Hepatocyte (in vitro differentiated cells): Measurements from ENCODE around the gene PI4KA. TPM values are rescaled to one million over a fixed set of nuclear protein-coding genes. Genes with fewer than 3 reads are reported as not detected.

Experiments used
- DNase-seq: peaks from one replicate; pipeline ENCODE4 v3.0.0-alpha.2; 2016; ENCODE audit warnings: low spot score
- H2AFZ ChIP-seq: fragments of 200-600 bp; sonication (generic); 2 replicates; pipeline ENCODE4 v1.6.0; 2016; ENCODE audit warnings: antibody characterized with exemption, mild to moderate bottlenecking
- H3K27ac ChIP-seq: fragments of 200-600 bp; sonication (generic); 2 replicates; pipeline ENCODE4 v1.5.1; 2016; ENCODE audit warnings: mild to moderate bottlenecking
- H3K27me3 ChIP-seq: fragments of 200-600 bp; sonication (generic); 2 replicates; pipeline ENCODE4 v1.6.1; 2016
- H3K36me3 ChIP-seq: fragments of 200-600 bp; sonication (generic); replicated peaks from 2 replicates; pipeline ENCODE4 v1.5.1; 2016; ENCODE audit warnings: low read depth; ENCODE audit not compliant: insufficient read depth
- H3K4me1 ChIP-seq: fragments of 200-600 bp; sonication (generic); 2 replicates; pipeline ENCODE4 v1.5.1; 2016; ENCODE audit warnings: mild to moderate bottlenecking, moderate library complexity; ENCODE audit not compliant: insufficient read depth
- H3K4me2 ChIP-seq: fragments of 200-600 bp; sonication (generic); 2 replicates; pipeline ENCODE4 v1.6.0; 2016
- H3K4me3 ChIP-seq: fragments of 200-600 bp; sonication (generic); 2 replicates; pipeline ENCODE4 v1.5.1; 2016; ENCODE audit warnings: mild to moderate bottlenecking
- H3K79me2 ChIP-seq: fragments of 200-600 bp; sonication (generic); 2 replicates; pipeline ENCODE4 v1.6.0; 2017; ENCODE audit warnings: mild to moderate bottlenecking
- H3K9me2 ChIP-seq: fragments of 200-600 bp; sonication (generic); replicated peaks from 2 replicates; pipeline ENCODE4 v1.6.0; 2017; ENCODE audit warnings: mild to moderate bottlenecking; ENCODE audit not compliant: insufficient read depth
- H3K9me3 ChIP-seq: fragments of 200-600 bp; sonication (generic); 2 replicates; pipeline ENCODE4 v1.5.1; 2016; ENCODE audit warnings: low read depth, mild to moderate bottlenecking
- H4K20me1 ChIP-seq: fragments of 200-600 bp; sonication (generic); 2 replicates; pipeline ENCODE4 v1.6.0; 2016; ENCODE audit warnings: mild to moderate bottlenecking; ENCODE audit not compliant: insufficient read depth, poor library complexity, severe bottlenecking
- CTCF ChIP-seq: fragments of 200-600 bp; sonication (generic); IDR thresholded peaks from 2 replicates; pipeline ENCODE4 v1.5.1; 2016; ENCODE audit warnings: antibody characterized with exemption, mild to moderate bottlenecking; ENCODE audit not compliant: poor library complexity
- EZH2 ChIP-seq: fragments of 200-600 bp; sonication (generic); IDR thresholded peaks from 2 replicates; pipeline ENCODE4 v1.6.1; 2016; ENCODE audit warnings: antibody characterized with exemption, mild to moderate bottlenecking, borderline replicate concordance
- EZH2phosphoT487 ChIP-seq: fragments of 200-600 bp; sonication (generic); IDR thresholded peaks from one replicate; pipeline ENCODE4 v1.6.1; 2018; ENCODE audit warnings: antibody characterized with exemption, mild to moderate bottlenecking, low read depth, moderate library complexity; ENCODE audit not compliant: unreplicated experiment, severe bottlenecking
- WGBS: methylation state at CpG from one replicate; pipeline ENCODE4 v1.1.6; 2016; ENCODE audit warnings: low lambda C conversion rate; ENCODE audit errors: missing lambda C conversion rate; 5-methylcytosine and 5-hydroxymethylcytosine counted together
- polyA plus RNA-seq: library from polyadenylated mRNA; unstranded; fragments of >200 nt; fragmentation: Nextera tagmentation; extraction: Ambion mirVana; gene quantifications from 2 replicates; pipeline ENCODE4 v1.2.1, GENCODE V29; 2016
- total RNA-seq: library from RNA; depleted of rRNA; stranded (reverse); fragments of >200 nt; gene quantifications from 2 replicates; pipeline ENCODE4 v1.2.3, GENCODE V29; 2014

Gene PI4KA
- total and polyA plus RNA-seq, 2 experiments from 2014 or later = 59.1 to 75.7 TPM

GRCh38 chr22:20763630-20764470, 94.8 kb downstream of the PI4KA start:
- Histone ChIP-seq H3K4me2 (no peak overlapping the region), H3K27ac (no peak overlapping the region), H3K9me2 (no peaks in the 10 kb centered on the region), H3K36me3 (peaks cover 3% of the 10 kb centered on the region), H4K20me1 (no peaks in the 10 kb centered on the region), H3K27me3 (no peaks in the 10 kb centered on the region), H3K4me1 (no peaks in the 10 kb centered on the region), H2AFZ (no peak overlapping the region), H3K9me3 (no peaks in the 10 kb centered on the region), H3K4me3 (no peak overlapping the region), H3K79me2 (no peaks in the 10 kb centered on the region)
- DNase-seq = no peak
- WGBS = 89% methylated on average over 13 of the region's 13 CpGs
- TF ChIP-seq EZH2 (no peak), CTCF (no peak), EZH2phosphoT487 (no peak)

GRCh38 chr22:20762233-20762796, 96.3 kb downstream of the PI4KA start:
- Histone ChIP-seq H3K9me2 (no peaks in the 10 kb centered on the region), H2AFZ (no peak overlapping the region), H3K4me3 (no peak overlapping the region), H3K27me3 (no peaks in the 10 kb centered on the region), H3K9me3 (no peaks in the 10 kb centered on the region), H3K4me1 (no peaks in the 10 kb centered on the region), H3K4me2 (no peak overlapping the region), H3K36me3 (peaks cover 6% of the 10 kb centered on the region), H3K27ac (no peak overlapping the region), H3K79me2 (no peaks in the 10 kb centered on the region), H4K20me1 (no peaks in the 10 kb centered on the region)
- DNase-seq = no peak
- 94% methylated on average over 7 of the region's 7 CpGs for WGBS
- TF ChIP-seq CTCF = no peak
- no peak for TF ChIP-seq EZH2phosphoT487
- no peak for TF ChIP-seq EZH2

GRCh38 chr22:20761536-20761935, 97.1 kb downstream of the PI4KA start:
- Histone ChIP-seq H2AFZ (no peak overlapping the region), H3K79me2 (no peaks in the 10 kb centered on the region), H3K27ac (no peak overlapping the region), H3K4me3 (no peak overlapping the region), H3K4me2 (no peak overlapping the region), H3K27me3 (no peaks in the 10 kb centered on the region), H3K9me2 (no peaks in the 10 kb centered on the region), H4K20me1 (no peaks in the 10 kb centered on the region), H3K4me1 (no peaks in the 10 kb centered on the region), H3K9me3 (no peaks in the 10 kb centered on the region), H3K36me3 (peaks cover 6% of the 10 kb centered on the region)
- TF ChIP-seq EZH2 (no peak), CTCF (no peak), EZH2phosphoT487 (no peak)
- WGBS = 94% methylated on average over 2 of the region's 2 CpGs
- no peak for DNase-seq
